ENCODE data around the gene SHOC2.
"Not testable (repeated sequence)": the region's sequence is repeated elsewhere in the genome, so short reads cannot be mapped to it uniquely, and the experiment has no call there.

Gene SHOC2

DNA sequence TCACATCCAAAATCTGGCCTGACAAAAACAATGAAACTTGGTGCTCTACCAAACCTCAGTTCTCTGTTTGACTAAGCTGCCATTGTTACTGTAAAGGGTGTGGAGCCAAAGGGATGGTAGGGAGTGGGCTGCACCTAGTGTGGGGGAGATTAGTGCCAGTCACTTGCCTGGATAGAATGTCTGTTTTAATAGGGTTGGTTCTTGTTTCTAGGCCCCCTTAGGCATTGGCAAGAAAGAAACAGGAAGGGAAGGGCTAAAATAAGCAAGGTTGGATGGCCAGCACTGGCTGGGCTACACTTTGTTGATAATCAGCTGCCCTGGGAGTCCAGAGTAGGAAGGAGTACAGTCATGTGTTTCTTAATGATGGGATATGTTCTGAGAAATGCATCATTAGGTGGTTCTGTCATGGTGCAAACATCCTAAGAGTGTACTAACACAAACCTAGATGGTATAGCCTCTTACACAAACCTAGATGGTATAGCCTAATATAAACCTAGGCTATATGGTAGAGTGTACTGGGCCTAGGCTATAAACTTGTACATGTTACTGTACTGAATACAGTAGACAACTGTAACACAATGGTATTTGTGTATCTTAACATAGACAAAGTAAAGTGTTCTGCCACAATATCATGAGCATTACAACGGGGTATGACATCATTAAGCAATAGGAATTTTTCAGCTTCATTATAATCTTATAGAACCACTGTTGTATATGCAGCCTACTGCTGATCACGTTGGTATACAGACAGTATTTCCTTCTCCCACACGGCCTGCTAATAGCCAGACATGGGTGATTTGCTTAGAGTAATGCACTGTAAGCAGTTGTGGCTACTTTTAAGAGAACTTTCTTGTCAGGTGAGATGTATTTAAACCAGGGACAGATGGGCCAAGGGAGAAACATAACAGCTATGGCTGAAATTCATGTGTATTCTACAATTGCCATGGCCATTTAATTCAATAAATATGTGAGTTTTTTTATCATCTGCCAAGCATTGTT, 15.8 kb upstream of the SHOC2 start:
- DNase-seq, result no peak

DNA sequence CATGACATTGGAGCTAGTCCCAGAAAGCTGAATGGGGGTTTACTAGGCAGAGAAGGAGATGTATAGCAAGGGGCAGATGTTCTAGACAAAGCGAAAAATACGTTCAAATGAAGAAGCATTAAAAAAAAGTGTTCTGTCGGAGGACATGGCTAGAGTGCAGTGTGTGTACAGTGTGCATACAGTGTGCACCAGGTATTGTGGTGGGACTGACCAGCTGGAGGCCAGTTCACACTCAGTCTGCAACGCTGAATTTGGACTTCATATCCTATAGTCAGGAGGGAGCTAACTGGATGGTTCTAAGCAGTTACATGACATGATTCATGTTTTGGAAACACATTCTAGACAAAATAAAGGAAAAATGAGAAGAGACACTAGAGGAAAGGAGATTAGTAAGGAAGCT, 9.3 kb upstream of the SHOC2 start:
- no peak for DNase-seq

DNA sequence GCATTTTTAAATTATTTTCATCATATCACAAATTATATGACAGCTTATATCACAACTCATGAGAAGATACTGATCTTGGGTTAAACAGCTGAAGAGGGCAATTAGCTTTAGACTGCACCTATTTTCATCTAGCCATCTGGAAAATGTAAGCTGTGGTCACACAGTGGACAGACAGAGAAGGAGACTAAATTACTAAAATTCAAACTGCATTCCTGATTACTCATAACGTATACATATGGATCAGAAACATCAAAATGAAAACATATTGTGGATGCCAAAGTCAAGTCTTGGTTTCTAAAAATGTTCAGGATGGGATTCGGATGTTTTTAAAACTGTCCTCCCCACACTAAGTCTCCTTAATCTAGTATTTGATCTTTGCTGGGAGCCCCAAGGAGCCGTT, 7.0 kb upstream of the SHOC2 start:
- no peak for DNase-seq

DNA sequence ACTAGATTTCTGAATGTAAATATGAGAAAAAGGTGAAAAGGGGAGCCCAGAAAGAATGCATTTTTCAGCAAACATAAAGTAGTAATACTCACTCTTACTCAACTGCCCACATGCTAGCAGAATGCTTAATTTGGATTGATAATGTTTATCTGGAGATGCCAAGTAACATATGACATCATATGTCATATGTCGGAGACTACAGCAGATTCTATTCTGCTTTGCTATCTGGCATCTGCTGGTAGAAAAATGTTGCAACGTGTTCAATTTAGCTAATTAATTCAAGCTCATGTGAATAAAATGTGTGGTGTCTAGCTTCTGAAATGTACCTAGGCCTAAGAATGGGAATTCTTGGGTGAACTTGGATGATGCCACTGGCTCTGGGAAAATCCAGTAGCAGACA, 5.0 kb upstream of the SHOC2 start:
- DNase-seq, result no peak

DNA sequence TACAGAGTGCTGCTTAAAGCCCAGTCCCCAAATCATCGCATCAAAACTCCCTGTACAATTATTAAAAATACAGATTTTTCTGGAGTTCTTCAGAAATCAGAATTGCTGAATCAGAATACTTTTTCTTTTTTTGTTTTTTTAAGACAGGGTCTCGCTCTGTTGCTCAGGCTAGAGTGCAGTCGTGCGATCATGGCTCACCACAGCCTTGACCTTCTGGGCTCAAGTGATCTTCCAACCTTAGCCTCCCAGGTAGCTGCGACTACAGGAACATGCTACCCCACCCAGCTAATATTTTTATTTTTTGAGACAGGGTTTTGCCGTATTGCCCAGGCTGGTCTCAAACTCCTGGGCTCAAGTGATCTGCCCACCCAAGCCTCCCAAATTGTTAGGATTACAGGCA, 4.4 kb upstream of the SHOC2 start:
- no peak for DNase-seq

DNA sequence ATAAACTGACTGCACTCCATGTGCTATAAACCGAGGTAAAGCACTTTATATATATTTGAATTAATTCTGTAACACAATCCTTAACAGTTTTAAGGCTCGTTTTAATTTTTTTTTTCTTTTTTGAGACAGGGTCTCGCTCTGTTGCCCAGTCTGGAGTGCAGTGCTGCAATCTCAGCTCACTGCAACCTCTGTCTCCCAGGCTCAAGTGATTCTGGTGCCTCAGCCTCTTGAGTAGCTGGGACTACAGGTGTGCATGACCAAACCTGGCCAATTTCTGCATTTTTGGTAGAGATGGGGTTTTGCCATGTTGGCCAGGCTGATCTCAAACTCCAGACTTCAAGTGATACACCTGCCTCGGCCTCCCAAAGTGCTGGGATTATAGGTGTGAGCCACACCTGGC, 3.8 kb upstream of the SHOC2 start:
- not testable (repeated sequence) for DNase-seq

DNA sequence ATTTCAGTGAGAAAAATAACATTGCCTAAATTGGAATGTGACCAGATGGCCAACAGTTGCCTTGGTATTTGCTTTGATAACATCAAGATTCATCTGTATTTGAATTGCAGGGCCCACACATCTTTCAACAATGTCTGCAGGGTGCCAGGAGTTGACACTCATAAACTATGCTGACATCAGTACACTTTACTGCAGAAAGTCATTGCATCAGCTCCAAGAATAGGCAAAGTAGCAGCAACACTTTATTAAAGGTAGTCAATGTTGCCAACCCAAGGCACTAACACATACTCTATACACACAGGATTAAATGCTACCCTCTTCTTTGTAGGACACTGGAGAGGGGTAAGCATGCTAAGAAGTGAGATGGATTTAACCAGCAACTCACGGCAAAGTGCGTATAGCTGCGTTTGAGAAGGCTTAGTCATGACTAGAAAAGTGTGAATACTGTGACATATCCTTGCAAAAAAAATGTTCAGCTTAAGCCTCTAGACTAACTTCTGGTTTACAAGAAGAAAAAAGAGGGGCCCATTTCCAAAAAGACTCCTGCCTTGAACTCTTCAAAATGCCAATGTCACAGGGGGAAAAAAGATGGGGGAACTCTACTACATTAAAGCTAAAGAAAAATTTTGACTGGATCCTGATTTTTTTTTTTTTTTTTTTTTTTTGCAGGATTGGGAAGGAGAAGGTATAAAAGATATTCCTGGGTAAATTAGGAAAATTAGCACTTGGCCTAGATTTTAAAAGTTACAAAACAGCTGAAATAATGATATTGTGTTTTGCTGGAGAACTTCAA, 2.7 kb upstream of the SHOC2 start:
- DNase-seq, result no peak

DNA sequence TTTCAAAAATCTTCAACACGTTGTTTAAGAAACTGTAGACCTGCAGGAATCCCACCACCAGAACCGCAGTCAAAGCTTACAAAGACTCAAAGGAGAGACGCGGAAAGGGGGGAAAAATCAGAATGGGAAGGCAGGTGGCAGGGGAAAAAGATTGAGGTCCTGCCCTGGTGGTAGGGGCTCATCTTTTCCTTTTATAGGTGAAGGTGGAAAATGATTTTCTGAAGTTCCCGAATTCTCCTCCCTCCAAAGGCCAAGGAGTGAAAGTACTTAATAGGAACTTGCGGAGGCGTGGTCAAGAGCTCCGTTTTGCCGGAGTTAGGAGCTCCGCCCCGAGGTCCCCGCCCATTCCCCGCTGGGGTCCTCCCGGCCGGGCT, 1.1 kb upstream of the SHOC2 start:
- DNase-seq, result peak; percentile 14

DNA sequence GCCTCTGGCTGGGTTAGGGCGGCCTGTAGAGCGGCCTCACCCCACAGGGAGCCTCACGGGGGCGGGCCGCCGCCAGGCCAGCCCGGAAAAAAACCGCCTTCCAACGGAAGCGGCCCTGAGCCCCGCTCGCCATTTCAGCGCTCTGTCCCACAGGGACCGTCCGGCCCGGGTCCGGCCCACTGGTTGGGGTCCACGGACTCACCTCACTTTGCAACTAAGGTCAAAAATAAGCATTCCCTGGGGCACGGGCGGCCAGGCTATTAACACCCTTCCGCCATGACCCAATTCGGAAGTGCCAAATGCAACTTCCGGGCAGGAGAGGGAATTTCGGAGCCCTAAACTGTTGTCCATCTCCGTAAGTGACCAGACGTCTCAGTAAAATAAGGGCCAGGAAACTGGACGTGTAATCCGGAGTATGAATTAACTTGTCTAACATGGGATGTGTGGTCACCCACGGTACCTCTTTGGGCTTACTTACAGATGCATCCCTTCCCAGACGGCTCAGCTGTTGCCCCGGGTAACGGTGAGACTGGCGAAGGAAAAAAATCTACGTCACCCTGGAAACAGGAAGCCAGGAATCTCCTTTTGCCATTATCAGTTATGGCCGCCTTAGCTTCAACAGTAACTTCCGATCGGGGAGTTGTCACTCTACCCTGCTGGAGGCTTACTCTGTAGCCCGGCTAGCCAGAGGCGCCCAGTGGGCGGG, 608 bp upstream of the SHOC2 start, which contains the start of gene BBIP1:
TSS of gene BBIP1 (minus strand) at position 538 of the 706 bp plus-strand sequence. CDS start 1,023 bp downstream, outside the sequence.
- DNase-seq, result peak; percentile 83

DNA sequence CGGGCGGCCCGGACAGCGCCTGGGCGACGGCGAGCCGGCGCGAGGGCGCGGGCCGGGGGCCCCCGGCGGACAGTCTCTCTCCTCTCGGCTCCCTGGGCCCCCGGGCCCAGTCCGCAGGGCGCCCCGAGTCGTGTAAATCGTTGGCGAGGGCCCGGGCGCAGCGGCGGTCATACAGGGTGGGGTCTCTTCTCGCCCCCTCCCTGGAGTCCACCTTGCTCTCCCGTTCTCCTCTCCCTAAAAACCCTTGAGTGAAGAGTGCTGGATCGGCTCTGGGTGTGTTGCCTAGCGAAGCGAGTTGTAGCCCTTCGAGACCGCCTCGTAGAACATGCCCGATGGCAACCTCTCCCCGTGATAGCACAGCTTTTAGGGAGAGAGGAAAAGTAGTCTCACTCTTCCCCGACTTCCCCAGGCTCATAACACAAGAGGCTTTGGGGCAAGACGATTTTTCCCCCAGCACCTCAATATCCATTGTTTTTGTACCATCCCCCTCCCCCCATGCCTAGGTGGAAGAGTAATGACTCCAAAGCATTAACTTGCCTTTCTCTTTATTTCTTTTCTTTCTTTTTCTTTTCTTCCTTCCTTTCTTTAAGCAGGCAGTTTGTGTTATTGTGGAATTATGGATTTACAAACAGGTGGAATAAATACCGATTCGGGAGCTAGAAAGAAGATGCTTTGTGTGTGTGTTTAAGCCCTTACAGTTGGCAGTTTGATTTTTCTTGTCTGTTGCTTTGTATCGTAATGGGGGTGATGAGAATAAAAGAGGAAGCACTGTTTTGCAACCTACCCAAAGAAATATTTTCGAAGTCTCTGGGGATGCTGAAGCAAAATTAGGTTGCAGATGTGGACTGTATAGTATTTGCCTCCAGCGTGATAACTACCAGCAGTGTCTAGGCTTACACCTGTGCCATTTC, 822 bp downstream of the SHOC2 start:
- no peak for DNase-seq

DNA sequence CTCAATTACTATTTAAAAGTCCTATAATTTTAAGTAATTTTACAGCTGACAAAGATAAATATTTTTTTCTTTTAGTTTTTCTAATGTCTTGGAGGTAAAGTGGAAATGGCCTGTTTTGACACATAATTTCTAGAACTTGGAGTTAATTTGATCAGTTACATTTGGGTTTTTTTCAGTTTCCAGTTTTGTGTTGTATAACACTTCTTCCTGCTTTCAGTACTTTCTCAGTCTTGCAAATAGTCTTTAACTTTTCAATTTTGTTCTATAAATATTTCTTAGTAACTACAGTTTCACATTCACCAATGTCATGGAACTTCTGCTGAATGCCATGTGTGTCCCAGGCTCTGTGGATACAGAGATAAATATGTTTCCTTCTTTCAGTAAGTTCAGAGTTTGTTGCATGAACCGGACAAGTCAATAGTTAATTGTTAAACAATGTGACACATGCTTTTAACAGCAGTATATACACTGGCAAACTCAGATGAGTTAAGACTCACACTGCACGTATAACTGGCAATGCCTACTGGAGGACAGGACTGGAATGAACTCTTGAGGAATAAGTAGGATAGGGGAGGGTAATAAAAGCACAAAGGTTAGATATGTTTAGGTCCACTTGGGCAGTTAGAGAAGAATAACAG, 4.6 kb downstream of the SHOC2 start:
- DNase-seq, result no peak

DNA sequence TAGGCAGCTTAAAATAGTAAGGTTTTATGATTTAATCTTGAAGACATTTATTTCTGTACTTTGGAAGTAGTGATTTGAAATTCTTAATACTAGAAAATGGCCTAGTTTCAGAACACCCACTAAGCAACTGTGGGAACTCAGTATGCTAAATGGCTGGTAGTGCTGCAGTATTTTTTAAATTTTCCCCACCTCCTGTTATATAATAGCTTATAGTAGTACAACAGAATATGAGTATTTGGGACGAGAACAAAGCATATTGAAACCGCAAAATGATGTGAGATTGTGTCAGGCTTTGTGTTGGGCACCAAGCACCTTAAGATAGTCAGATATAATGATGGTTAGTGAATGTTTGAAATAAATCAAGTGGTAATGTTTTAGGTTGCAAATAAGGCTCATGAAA, 8.1 kb downstream of the SHOC2 start:
- DNase-seq, result no peak

DNA sequence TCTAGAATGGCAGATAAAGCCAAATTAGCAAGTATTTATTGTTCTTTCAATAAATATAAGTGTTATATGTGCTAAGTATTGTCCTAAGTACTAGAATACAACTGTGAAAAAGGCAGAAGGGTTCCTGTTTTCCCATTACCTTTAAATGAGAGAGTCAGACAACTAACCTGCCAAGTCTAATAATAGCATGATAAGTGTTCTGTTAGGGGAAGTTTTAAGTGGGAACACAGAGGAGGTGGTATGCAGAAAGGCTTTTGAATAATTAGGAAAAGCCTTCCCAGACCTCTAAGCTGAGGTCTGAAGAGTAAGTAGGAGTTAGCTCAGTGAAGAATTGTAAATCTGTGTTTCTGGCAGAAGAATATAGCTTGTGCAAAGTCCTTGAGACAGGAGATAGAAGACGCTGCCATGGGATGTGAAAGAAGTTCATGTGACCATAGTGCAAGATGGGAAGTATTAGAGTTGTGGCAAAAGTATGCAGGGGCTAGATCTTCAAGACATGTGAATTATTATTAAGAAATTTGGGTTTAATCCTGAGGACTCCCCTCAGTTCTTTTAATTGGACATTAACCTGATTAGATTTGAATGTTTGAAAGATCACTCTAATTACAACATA, 12.5 kb downstream of the SHOC2 start:
- DNase-seq, result no peak

DNA sequence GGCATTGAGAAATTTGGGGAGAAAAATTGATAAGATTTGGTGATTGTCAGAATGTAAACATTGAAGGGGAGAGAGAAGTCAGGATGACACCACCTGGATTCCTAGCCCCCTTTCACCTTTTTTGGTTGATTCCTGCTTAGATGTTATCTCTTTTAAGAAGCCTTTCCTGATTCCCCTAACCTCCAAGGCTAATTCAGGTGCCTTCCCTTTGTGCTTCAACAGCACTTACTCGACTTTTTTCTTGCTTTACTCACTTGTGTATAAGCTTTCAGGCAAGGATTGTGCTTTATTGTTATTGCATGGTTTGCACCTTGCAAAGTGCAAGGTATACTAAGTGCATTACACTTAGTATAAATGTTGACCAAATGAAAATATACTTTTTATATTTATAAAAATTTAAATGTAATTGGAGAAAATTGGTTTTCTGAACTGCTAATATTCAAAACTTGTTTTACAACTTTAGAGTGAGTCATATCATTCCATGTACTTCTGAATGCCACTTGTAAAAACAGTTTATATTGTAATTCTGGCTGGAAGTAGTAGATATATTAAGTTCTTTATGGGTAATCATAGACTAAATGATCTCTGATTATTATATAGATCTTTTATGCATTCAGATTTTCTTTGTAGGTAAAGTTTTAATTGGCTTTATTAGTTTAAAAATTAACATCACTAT, 13.2 kb downstream of the SHOC2 start:
- no peak for DNase-seq

DNA sequence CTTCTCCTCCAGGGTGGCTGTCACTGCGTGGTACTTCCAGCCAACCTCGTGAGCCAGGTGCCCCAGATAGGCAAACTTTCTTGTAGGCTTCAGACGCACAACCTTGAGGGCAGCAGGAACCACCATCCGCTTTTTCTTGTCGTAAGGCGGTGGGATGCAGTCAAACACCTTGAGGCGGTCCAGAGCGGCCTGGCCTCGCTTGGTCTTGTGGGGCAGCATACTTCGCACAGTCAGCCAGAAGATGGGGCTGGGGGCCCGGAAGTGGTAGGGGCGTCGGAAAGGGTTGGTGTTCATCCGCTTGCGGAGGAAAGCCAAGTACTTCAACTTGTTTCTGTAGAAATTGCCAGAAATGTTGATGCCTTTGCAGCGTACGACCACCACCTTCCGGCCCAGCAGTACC, 17.4 kb downstream of the SHOC2 start:
- no peak for DNase-seq

DNA sequence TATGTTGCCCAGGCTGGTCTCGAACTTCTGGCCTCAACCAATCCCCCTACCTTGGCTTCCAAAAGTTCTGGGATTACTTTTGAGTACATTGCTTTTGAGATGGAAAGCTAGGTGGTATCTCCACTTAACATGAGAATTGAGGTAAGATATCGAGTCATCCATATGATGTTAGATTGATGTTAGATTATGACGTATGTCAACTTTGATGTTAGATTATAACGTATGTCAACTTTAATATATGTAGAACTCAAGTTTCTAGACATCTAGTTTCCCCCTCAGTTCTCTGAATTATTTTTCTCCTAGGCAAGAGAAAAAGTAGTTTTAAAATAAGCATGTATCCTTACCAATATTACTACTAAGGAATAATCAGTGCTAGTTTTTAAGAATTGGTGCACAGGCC, 20.0 kb downstream of the SHOC2 start:
- no peak for DNase-seq

DNA sequence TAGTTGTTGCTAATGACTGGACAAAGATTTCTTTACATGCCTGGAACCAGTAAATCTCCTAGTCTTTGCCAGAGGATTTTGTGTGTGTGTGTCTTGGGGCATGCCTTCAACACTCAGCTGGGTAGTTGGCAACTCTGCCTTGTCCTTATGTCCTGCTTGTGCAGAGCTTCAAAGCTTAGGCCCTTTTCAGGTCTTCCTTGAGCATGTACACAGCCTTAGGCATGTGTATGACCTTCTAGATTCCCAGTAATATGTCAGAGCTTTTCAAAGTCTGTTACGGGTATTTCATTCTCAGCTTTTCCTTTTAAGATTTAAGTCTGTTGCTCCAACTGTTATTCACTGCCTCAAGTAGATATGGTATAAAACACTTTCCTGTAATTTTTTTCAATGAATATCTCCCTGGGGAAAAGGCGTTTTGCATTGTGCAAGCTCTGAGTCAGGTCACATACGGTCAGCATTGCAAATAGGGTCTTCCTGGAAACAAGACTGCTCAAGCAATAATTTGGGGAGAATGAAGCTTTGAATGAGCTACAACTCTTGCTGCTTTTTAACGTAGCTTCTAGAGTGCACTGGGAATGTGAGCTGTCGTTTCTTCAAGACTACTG, 25.5 kb downstream of the SHOC2 start:
- DNase-seq, result no peak

DNA sequence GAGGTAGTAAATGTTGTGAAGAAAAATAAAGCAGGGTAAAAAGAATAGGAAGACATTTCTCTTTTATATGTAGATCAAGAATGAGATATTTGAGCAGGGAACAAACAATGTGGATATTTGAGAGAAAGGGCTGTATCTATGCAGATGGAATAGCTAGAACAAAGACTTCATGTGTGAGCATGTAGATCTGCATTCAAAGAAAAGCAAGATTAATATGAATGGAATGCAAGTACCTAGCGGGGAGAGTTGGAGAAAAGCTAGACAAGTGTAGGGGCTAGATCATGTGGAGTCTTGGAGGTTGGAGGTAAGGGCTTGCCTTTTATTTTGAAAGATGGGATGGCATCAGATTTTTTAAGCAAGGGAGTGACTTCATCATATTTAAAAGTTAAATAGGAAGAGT, 27.1 kb downstream of the SHOC2 start:
- DNase-seq, result no peak

DNA sequence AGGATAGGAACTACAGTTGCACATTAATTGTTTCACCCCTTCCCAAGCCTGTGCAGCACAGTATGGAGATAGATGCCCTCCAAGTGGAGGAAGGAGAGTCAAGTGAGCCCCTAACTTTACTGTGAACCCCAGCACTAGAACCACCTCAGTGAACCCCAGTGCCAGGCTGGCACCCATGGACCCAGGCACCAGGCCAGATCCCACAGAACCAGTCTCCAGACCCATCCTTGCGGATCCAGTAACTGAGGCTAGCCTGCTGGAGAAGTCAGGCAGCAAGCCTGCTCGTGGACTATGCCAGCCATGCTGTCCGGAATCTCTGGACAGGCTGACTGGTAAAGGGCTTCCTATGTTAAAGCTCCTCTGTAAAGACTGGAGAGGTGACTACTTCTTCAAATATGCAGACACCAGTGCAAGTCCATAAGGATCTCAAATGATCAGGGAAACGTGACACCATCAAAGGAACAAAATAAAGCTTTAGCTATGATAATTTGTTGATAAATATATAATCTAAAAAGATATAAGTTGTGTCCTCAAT, 27.7 kb downstream of the SHOC2 start:
- DNase-seq, result no peak

DNA sequence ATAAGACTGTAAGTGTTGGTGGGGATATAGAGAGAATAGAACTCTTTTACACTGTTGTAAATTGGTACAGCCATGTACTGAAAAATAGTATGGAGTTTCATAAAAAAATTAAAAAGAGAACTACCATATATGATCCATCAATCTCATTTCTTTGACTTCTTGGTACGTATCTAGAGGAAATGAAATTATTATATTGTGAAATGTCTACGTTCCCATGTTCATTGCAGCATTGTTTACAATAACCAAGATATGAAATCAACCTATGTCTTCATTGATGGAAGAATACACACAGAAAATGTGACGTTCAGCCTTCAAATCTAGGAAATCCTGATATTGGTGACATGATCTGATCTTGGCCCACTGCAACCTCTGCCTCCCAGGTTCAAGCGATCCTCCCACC, 32.0 kb downstream of the SHOC2 start:
- no peak for DNase-seq
